ENCODE results near the gene FCN2.
"Not testable (repeated sequence)": the region's sequence is repeated elsewhere in the genome, so short reads cannot be mapped to it uniquely, and the experiment has no call there.

FCN2 gene

DNA sequence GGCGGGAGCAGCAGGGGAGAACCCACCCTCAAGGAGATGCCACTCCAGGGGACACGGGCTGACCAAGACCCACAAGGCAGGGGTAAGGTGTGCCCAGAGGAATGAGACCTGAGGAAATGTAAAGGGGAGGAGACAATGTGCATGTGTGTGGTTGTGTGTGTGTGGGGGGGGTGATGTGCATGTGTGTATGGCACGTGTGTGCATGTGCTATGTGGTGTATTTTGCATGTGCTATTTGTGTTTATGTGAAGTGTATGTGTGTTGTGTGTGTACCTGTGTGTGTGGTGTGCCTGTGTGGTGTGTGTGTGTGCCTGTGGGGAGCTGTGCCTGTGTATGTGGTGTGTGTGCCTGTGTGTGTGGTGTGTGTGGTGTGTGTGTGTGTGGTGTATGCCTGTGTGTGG is 33.5 kb upstream of the FCN2 start:
- no peak for DNase-seq (ENCODE audit: low read depth in 2 of 2, low spot score in 1 of 2)

GRCh38 chr9:134847752-134848432 is 32.7 kb upstream of the FCN2 start:
- DNase-seq (ENCODE audit: low read depth in 2 of 2, low spot score in 1 of 2) = no peak

- no peak for DNase-seq (ENCODE audit: low read depth in 2 of 2, low spot score in 1 of 2)
Observed at GRCh38 chr9:134848504-134848903, 32.1 kb upstream of the FCN2 start.

GRCh38 chr9:134850611-134851010 is 30.0 kb upstream of the FCN2 start:
- DNase-seq (ENCODE audit: low read depth in 2 of 2, low spot score in 1 of 2) = no peak

GRCh38 chr9:134851020-134851419 is 29.6 kb upstream of the FCN2 start:
- DNase-seq (ENCODE audit: low read depth in 2 of 2, low spot score in 1 of 2) = no peak

DNA sequence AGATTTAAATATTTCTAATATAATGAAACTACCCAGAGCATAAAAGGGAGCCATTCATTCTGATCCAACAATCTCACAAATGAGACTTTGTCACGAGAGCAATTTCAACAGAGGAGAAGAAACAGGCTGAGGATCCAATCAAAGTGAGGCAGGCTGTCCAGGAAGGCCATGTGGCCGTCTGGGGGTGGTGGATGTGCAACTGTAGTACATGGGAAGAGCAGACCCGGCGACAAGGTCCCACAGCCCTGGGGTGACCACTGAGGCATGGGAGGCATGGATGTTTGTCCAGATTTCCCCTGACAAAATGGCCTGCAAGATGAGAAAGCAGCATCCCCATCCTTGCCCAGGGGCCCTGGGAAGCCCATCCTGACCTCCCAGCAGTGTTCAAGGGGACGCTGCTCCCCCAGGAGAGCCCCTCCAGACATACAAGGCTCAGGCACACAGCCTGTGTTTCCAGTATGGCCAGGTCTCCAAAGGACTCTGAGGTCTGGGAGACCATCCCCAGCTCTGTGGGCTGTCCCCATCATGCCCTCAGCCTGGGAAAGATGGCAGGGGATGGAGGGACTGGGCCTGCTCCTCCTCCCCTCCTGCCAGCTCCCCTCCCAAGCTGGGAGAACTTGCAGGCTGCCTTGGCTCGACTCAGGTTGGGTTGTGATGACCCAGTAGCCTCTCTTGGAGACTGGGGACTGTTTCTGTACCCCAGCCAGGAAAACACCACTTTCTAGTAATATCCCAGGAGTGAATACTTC is 27.5 kb upstream of the FCN2 start:
- no peak for DNase-seq (ENCODE audit: low read depth in 2 of 2, low spot score in 1 of 2)

DNA sequence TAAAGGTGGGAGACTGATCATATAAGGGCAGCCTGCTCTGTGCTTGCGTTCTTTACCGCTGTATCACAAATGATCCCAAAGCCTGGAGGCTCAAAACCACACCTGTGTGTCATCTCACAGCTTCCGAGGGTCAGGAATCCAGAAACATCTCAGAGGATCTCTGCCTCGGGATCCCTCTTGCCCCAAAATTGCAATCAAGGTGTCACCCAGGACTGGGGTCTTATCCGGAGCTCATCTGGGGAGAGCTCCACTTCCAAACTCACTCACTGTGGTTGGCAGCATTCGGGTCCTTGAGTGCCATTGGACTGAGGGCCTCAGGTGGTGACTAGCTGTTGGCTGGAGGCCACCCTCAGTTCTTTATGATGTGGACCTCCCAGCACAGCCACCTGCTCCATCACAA is 26.7 kb upstream of the FCN2 start:
- no peak for DNase-seq (ENCODE audit: low read depth in 2 of 2, low spot score in 1 of 2)

- no peak for DNase-seq (ENCODE audit: low read depth in 2 of 2, low spot score in 1 of 2)
Observed at GRCh38 chr9:134854541-134854981, 26.0 kb upstream of the FCN2 start.

- no peak for DNase-seq (ENCODE audit: low read depth in 2 of 2, low spot score in 1 of 2)
Observed at GRCh38 chr9:134855231-134855899, 25.2 kb upstream of the FCN2 start.

DNA sequence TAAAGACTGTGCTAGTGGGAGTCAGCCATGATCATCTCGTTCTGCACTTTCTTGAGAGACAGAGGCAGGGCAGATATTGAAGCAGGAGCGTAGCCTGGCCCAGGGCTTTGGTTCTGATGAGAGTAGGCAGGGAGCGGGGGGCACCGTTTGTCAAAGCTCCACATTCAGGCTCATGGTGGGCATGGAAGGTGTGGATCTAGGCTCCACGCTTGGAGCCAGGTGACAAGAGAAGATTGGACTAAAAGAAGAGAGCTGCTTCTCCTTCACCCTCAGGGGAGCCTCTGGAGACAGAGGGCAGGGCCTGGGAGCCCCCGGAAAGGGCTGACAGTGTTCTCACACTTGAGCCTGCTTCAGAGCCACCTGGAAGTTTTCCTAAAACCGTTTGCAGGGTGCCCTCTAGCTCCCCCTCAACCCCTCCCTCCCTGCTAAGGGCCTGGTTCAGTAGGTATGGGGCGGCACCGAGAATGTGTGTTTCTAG is 24.7 kb upstream of the FCN2 start:
- no peak for DNase-seq (ENCODE audit: low read depth in 2 of 2, low spot score in 1 of 2)

DNA sequence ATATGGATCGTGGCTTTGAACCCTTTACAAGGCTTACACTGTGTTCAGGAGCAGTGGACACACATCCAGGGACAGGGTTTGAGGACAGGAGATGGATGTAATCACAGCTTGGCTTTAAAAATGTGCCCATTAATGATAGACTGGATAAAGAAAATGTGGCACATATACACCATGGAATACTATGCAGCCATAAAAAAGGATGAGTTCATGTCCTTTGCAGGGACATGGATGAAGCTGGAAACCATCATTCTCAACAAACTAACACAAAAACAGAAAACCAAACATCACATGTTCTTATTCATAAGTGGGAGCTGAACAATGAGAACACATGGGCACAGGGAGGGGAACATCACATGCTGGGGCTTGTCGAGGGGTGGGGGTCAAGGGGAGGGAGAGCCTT is 23.2 kb upstream of the FCN2 start:
- DNase-seq (ENCODE audit: low read depth in 2 of 2, low spot score in 1 of 2) = not testable (repeated sequence)

GRCh38 chr9:134858051-134858841 is 22.4 kb upstream of the FCN2 start:
- DNase-seq (ENCODE audit: low read depth in 2 of 2, low spot score in 1 of 2) = no peak

- DNase-seq (ENCODE audit: low read depth in 2 of 2, low spot score in 1 of 2) = no peak
Observed at GRCh38 chr9:134860510-134860909, 20.1 kb upstream of the FCN2 start.

DNA sequence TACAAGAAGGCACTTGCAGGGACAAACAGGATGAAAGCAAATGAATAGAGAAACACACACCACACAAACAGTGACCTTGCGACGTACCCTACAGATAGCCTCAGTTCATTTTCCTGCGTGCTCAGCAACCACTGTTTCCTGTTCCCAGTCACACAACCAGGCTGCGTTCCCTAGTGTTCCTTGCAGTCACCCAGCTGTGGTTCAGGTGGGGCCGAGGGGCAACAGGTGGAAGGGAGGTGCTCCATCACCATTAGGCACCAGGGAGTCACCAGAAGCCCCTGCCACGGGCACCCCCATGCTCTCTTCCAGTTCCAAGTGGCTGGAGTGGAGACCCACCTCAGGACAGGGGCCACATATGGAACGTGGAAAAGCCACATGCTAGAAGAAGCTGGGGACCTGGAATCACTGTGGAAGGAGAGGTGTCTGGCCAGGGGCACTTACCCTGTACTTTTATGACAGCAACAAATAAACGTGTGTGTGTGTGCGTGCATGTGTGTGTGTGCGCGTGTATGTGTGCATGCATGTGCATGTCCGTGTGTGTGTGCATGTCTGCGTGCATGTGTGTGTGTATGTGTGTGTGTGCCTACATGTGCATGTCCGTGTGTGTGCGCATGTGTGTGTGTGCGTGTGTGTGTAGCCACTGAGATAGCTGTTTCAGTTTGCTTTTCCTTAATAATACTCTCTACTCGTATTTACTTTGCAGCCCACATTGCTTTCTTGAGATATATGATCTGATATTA is 18.8 kb upstream of the FCN2 start:
- DNase-seq (ENCODE audit: low read depth in 2 of 2, low spot score in 1 of 2) = no peak

- DNase-seq (ENCODE audit: low read depth in 2 of 2, low spot score in 1 of 2) = no peak
Observed at GRCh38 chr9:134863306-134863902, 17.2 kb upstream of the FCN2 start.

DNA sequence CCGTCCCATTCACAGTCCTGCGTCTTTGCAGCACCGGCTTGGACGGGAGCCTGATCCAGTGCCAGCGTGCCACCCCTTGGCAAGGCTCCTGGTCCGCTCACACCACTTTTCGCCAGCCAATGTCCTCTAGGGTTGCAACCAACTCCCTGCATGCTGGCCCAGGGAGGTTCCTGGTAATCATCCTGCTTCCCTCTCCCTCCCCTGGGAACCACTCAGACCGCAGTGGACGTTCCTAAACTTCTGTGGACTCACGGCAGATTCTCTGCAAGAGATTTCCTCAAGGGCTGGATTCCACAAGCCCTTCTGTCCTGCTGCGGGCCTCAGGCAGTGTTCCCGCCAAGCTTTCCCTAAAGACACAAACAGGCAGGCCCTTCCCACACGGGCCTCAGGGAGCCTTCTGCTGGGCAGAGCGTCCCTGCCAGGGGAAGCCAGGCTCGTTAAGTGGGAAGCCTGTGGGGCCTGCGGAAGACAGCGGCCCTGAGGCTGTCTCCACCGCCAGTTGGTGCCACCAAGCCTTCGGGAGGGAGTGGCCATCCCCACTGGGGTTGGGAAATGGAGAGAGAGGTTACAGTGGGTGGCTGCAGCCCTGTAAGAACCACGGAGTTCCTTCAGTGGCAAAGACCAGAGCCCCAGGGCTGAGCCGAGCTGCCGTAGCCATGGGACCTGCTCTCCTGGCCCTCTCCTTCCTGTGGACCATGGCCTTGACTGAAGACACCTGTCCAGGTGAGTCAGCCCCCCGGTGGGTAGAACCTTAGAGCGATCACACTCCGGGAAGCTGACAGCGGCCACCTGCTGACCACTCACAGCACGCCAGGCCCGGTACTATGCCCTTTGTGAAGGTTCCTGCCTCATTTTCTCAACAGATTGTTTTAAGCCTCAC is 16.4 kb upstream of the FCN2 start:
- no peak for DNase-seq (ENCODE audit: low read depth in 2 of 2, low spot score in 1 of 2)

DNA sequence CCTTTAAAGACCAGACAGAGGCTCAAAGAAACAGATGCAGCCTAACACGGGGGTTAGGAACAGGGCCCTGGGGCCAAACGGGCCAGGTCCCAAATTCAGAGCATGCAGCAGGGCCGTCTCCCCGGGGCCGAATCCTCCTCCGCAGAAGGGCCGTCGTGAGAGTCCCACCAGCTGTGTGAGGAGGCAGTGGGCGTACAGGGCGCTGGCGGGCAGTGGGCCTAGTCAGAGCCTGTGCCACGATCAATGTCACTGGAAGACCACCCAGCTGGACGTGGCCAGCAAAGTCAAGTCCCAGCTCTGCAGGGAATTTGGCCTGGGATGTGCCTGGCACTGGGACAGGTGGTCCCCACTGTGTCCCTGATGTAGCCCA is 15.8 kb upstream of the FCN2 start:
- DNase-seq (ENCODE audit: low read depth in 2 of 2, low spot score in 1 of 2) = no peak

DNA sequence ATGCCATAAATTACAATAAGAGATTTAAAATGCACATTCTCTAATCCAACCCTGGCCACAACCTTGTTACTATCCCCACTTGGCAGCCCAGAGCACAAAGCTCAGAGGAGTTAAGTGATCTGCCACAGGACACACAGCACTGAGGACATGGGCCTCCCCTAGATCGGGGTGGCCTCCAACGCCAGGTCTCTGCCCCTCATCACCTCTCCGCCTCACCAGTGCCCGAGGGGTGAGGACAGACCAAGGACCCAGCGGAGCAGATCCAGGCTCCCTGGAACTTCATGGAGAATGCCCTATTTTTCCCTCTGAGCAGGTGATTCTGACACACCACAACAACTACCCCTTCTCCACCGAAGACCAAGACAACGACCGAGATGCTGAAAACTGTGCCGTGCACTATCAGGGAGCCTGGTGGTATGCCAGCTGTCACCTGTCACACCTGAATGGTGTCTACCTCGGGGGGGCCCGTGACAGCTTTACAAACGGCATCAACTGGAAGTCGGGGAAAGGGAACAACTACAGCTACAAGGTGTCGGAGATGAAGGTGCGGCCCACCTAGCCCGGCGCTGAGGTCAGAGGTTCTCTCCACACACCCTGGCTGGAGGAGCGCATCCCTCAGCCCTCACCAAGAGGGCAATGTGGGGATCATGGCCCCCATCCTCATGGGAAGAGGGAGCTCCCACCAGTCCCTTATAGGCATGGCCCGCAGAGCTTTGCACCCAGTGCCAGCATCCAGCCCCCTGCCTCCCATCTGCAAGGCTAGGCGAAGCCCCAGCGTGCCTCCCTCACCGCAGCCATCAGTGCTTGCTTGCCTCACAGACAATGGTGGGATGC is 12.5 kb upstream of the FCN2 start:
- DNase-seq (ENCODE audit: low read depth in 2 of 2, low spot score in 1 of 2) = no peak

Data from stimulated activated CD8-positive, alpha-beta memory T cell treated with anti-CD3 and anti-CD28 coated beads, Interleukin-4, amount 100 ng/mL, for 1 hour (primary cell).